ENCODE results near the gene MTMR3. TPM values are rescaled to one million over a fixed set of nuclear protein-coding genes. Genes with fewer than 3 reads are reported as not detected.
"Not testable (repeated sequence)": the region's sequence is repeated elsewhere in the genome, so short reads cannot be mapped to it uniquely, and the experiment has no call there.

The MTMR3 gene
- total RNA-seq, 1 experiment from 2014 or later = 26.8 TPM

DNA sequence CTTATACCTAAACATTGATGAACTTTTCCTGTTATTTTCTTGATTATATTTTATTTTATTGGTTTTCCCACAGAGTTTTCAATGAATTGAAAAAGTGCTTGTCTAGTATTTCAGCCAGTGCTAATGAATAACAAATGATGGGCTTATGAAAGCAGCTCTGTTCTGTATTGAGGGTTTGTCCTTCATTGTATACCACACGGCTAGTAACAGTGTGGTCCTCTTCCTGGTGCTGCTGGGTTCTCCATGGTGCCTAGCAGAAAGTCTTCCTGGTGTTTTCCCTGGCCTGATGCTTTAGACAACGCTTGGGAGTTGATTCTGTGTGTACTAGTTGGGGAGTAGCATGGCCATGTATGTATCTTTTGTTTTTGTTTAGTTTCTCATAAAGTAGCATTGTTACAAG, 89.1 kb downstream of the MTMR3 start:
- TF ChIP-seq SIN3A (IDR thresholded peaks at IDR 0.05; ENCODE audit: borderline replicate concordance, insufficient read depth, low read depth, low read length) (no peak), POLR2AphosphoS5 (IDR thresholded peaks at IDR 0.05; ENCODE audit: low read depth, low read length) (no peak), TCF7L2 (IDR thresholded peaks at IDR 0.05; ENCODE audit: low read depth, low read length) (no peak)
- TF ChIP-seq, protein P1, sequence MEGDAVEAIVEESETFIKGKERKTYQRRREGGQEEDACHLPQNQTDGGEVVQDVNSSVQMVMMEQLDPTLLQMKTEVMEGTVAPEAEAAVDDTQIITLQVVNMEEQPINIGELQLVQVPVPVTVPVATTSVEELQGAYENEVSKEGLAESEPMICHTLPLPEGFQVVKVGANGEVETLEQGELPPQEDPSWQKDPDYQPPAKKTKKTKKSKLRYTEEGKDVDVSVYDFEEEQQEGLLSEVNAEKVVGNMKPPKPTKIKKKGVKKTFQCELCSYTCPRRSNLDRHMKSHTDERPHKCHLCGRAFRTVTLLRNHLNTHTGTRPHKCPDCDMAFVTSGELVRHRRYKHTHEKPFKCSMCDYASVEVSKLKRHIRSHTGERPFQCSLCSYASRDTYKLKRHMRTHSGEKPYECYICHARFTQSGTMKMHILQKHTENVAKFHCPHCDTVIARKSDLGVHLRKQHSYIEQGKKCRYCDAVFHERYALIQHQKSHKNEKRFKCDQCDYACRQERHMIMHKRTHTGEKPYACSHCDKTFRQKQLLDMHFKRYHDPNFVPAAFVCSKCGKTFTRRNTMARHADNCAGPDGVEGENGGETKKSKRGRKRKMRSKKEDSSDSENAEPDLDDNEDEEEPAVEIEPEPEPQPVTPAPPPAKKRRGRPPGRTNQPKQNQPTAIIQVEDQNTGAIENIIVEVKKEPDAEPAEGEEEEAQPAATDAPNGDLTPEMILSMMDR (IDR thresholded peaks at IDR 0.05) = no peak
- DNase-seq (ENCODE audit: low read depth, low spot score) (no peak), ATAC-seq (no peak)
- no peak overlapping the region for H3K4me3 ChIP-seq (ENCODE audit: low read depth in 2 of 2, low read length in 2 of 2)
- in situ Hi-C loops (cut with HindIII; ENCODE audit: low pct_unique_long_range_greater_than_20kb, low sequenced_read_pairs) = no loop called here
- H3K27me3 ChIP-seq (ENCODE audit: control insufficient read depth, insufficient read depth, low read length) = no peaks in the 10 kb centered on the region
- ChIA-PET POLR2A (no interaction called here), CTCF (no interaction called here)
- H3K9me3 ChIP-seq (ENCODE audit: control insufficient read depth, insufficient read depth, low read depth, low read length) = no peaks in the 10 kb centered on the region
- BruUV-seq (replicated peaks) = no TSS peak
- H3K4me1 ChIP-seq (ENCODE audit: control insufficient read depth, insufficient read depth, low read length) = no peaks in the 10 kb centered on the region
- intact Hi-C loops (cut with micrococcal nuclease; ENCODE audit: unreplicated experiment) = no loop called here
- H3K27ac ChIP-seq (ENCODE audit: low read length) = no peak overlapping the region
- H3K36me3 ChIP-seq (ENCODE audit: control insufficient read depth, insufficient read depth, low read length) = no peaks in the 10 kb centered on the region; the same call in 1 of the 2 replicates

DNA sequence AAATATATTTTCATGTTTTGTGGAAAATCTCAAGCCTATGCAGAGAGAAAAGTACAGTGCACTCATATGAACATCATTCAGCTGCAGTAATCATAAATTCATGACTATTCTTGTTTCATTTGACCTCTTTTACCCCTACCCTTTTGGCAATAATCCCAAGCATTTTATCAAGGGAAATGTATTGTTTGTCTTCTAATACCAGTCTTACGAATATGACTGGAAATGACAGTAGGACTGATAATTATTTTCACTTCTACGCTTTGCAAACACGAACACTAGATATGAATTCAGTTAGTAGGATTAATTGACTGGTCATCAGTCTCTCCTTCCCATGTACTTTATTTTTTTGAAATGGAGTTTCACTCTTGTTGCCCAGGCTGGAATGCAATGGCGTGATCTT, 90.3 kb downstream of the MTMR3 start:
- intact Hi-C loops (cut with micrococcal nuclease; ENCODE audit: unreplicated experiment) (no loop called here), in situ Hi-C loops (cut with HindIII; ENCODE audit: low pct_unique_long_range_greater_than_20kb, low sequenced_read_pairs) (no loop called here)
- no peak for TF ChIP-seq TCF7L2 (IDR thresholded peaks at IDR 0.05; ENCODE audit: low read depth, low read length)
- no peak for TF ChIP-seq POLR2AphosphoS5 (IDR thresholded peaks at IDR 0.05; ENCODE audit: low read depth, low read length)
- TF ChIP-seq, protein P2, sequence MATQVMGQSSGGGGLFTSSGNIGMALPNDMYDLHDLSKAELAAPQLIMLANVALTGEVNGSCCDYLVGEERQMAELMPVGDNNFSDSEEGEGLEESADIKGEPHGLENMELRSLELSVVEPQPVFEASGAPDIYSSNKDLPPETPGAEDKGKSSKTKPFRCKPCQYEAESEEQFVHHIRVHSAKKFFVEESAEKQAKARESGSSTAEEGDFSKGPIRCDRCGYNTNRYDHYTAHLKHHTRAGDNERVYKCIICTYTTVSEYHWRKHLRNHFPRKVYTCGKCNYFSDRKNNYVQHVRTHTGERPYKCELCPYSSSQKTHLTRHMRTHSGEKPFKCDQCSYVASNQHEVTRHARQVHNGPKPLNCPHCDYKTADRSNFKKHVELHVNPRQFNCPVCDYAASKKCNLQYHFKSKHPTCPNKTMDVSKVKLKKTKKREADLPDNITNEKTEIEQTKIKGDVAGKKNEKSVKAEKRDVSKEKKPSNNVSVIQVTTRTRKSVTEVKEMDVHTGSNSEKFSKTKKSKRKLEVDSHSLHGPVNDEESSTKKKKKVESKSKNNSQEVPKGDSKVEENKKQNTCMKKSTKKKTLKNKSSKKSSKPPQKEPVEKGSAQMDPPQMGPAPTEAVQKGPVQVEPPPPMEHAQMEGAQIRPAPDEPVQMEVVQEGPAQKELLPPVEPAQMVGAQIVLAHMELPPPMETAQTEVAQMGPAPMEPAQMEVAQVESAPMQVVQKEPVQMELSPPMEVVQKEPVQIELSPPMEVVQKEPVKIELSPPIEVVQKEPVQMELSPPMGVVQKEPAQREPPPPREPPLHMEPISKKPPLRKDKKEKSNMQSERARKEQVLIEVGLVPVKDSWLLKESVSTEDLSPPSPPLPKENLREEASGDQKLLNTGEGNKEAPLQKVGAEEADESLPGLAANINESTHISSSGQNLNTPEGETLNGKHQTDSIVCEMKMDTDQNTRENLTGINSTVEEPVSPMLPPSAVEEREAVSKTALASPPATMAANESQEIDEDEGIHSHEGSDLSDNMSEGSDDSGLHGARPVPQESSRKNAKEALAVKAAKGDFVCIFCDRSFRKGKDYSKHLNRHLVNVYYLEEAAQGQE (IDR thresholded peaks at IDR 0.05; ENCODE audit: insufficient read depth in 1 of 2, low read depth in 2 of 2, low read length in 1 of 2) = no peak
- TF ChIP-seq, protein P1 (IDR thresholded peaks at IDR 0.05) = no peak
- no peak for TF ChIP-seq SIN3A (IDR thresholded peaks at IDR 0.05; ENCODE audit: borderline replicate concordance, insufficient read depth, low read depth, low read length)
- BruUV-seq (replicated peaks) = no TSS peak
- no peaks in the 10 kb centered on the region for H3K27me3 ChIP-seq (ENCODE audit: control insufficient read depth, insufficient read depth, low read length)
- no peaks in the 10 kb centered on the region for H3K9me3 ChIP-seq (ENCODE audit: control insufficient read depth, insufficient read depth, low read depth, low read length)
- H3K36me3 ChIP-seq (ENCODE audit: control insufficient read depth, insufficient read depth, low read length) = no peaks in the 10 kb centered on the region; the same call in 1 of the 2 replicates
- no peak overlapping the region for H3K27ac ChIP-seq (ENCODE audit: low read length)
- H3K4me1 ChIP-seq (ENCODE audit: control insufficient read depth, insufficient read depth, low read length) = no peaks in the 10 kb centered on the region
- ChIA-PET POLR2A (no interaction called here), CTCF (no interaction called here)
- DNase-seq (ENCODE audit: low read depth, low spot score) (no peak), ATAC-seq (no peak)
- H3K4me3 ChIP-seq (ENCODE audit: low read depth in 2 of 2, low read length in 2 of 2) = no peak overlapping the region

DNA sequence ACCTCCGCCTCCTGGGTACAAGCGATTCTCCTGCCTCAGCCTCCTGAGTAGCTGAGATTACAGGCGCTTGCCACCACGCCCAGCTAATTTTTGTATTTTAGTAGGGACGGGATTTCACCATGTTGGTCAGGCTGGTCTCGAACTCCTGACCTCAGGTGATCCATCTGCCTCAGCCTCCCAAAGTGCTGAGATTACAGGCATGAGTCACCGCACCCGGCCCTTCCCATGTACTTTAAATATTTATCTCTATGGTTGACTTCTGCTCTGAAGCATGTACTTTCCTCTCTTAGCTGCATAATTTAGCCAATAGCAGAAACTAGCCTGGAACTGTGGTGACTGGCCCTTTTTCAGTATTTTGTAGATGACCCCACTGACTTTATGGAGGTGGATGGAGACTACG, 90.7 kb downstream of the MTMR3 start:
- POLR2A ChIA-PET; DNase-seq (ENCODE audit: low read depth, low spot score); H3K9me3 ChIP-seq (ENCODE audit: control insufficient read depth, insufficient read depth, low read depth, low read length); H3K27ac ChIP-seq (ENCODE audit: low read length); intact Hi-C loops (cut with micrococcal nuclease; ENCODE audit: unreplicated experiment); H3K4me3 ChIP-seq (ENCODE audit: low read depth in 2 of 2, low read length in 2 of 2); H3K27me3 ChIP-seq (ENCODE audit: control insufficient read depth, insufficient read depth, low read length); BruUV-seq (replicated peaks); in situ Hi-C loops (cut with HindIII; ENCODE audit: low pct_unique_long_range_greater_than_20kb, low sequenced_read_pairs); ATAC-seq; H3K36me3 ChIP-seq (ENCODE audit: control insufficient read depth, insufficient read depth, low read length); H3K4me1 ChIP-seq (ENCODE audit: control insufficient read depth, insufficient read depth, low read length); CTCF ChIA-PET: not testable (repeated sequence)

All from Panc1 (cell line).